IMR-90 (cell line): ENCODE measurements around the gene KRT32. TPM values are rescaled to one million over a fixed set of nuclear protein-coding genes. Genes with fewer than 3 reads are reported as not detected.
A peak's percentile ranks its signal among the peaks of the same experiment; 100 is the strongest.

ENCODE experiments used
- ATAC-seq: fragments of 200-7000 bp; cut with Tn5 transposase; 2 replicates; pipeline ENCODE4 v1.9.1; 2020; ENCODE audit warnings: low read depth, mild to moderate bottlenecking, moderate library complexity
- BruUV-seq: library from RNA; stranded (reverse); fragments of 400-500 nt; replicated peaks from 2 replicates; lab custom pipeline; 2021; lab: Mats Ljungman, UMichigan
- CTCF ChIA-PET: fragments of 300-600 bp; formaldehyde crosslinking; extraction: SDS; loops from one replicate; lab custom pipeline; 2021; ENCODE audit warnings: antibody characterized with exemption; lab: Yijun Ruan, JAX
- POLR2A ChIA-PET: fragments of 300-600 bp; sonication (Branson Sonifier 250); formaldehyde crosslinking; loops from one replicate; lab custom pipeline; 2022; ENCODE audit warnings: antibody characterized with exemption; ENCODE audit not compliant: unreplicated experiment; lab: Charles Lee
- DNase-seq: peaks from one replicate; pipeline ENCODE4 v3.0.0; 2013
- H2AFZ ChIP-seq: replicated peaks from 2 replicates; pipeline ENCODE3; 2013; ENCODE audit warnings: low read length, mild to moderate bottlenecking; ENCODE audit not compliant: poor library complexity
- H2AK5ac ChIP-seq: 2 replicates; pipeline ENCODE4 v1.6.1; 2013; ENCODE audit warnings: low read depth, low read length, inconsistent platforms
- H2AK9ac ChIP-seq: replicated peaks from 2 replicates; pipeline ENCODE3; 2013; ENCODE audit warnings: mild to moderate bottlenecking, low read depth, low read length, moderate library complexity; ENCODE audit not compliant: poor library complexity
- H2BK120ac ChIP-seq: 2 replicates; pipeline ENCODE4 v1.6.1; 2013; ENCODE audit warnings: low read depth, low read length, inconsistent platforms
- H2BK15ac ChIP-seq: 3 replicates; pipeline ENCODE4 v1.6.1; 2013; ENCODE audit warnings: low read depth, low read length, inconsistent platforms
- H2BK20ac ChIP-seq: 2 replicates; pipeline ENCODE4 v1.6.1; 2013; ENCODE audit warnings: low read depth, mild to moderate bottlenecking, inconsistent platforms, low read length, moderate library complexity
- H2BK5ac ChIP-seq: 2 replicates; pipeline ENCODE4 v1.6.1; 2013; ENCODE audit warnings: mild to moderate bottlenecking, low read depth, low read length, inconsistent platforms; ENCODE audit not compliant: poor library complexity, severe bottlenecking
- H3K14ac ChIP-seq: replicated peaks from 2 replicates; pipeline ENCODE4 v1.6.1; 2013; ENCODE audit warnings: low read depth, low read length, inconsistent platforms
- H3K18ac ChIP-seq: 2 replicates; pipeline ENCODE4 v1.6.1; 2013; ENCODE audit warnings: low read depth, low read length, control low read depth
- H3K23ac ChIP-seq: 2 replicates; pipeline ENCODE4 v1.6.1; 2013; ENCODE audit warnings: low read depth, low read length, inconsistent platforms
- H3K27ac ChIP-seq: 2 replicates; pipeline ENCODE4 v1.5.1; 2013; ENCODE audit warnings: mild to moderate bottlenecking, control low read depth, low read length; ENCODE audit not compliant: insufficient read depth
- H3K27me3 ChIP-seq: 2 replicates; pipeline ENCODE4 v1.6.1; 2013; ENCODE audit warnings: low read length; ENCODE audit not compliant: control insufficient read depth, insufficient read depth
- H3K36me3 ChIP-seq: 2 replicates; pipeline ENCODE4 v1.6.1; 2013; ENCODE audit warnings: low read length, mixed read lengths; ENCODE audit not compliant: control insufficient read depth, insufficient read depth
- H3K4ac ChIP-seq: 2 replicates; pipeline ENCODE4 v1.6.1; 2013; ENCODE audit warnings: low read depth, low read length, inconsistent platforms
- H3K4me1 ChIP-seq: 2 replicates; pipeline ENCODE4 v1.6.1; 2013; ENCODE audit warnings: low read length, mixed read lengths; ENCODE audit not compliant: control insufficient read depth, insufficient read depth
- H3K4me2 ChIP-seq: 2 replicates; pipeline ENCODE4 v1.6.1; 2013; ENCODE audit warnings: low read depth, mild to moderate bottlenecking, control low read depth, low read length, moderate library complexity
- H3K4me3 ChIP-seq: 2 replicates; pipeline ENCODE4 v1.5.1; 2013; ENCODE audit warnings: low read depth, mild to moderate bottlenecking, control low read depth, low read length, moderate library complexity; ENCODE audit not compliant: insufficient read depth
- H3K56ac ChIP-seq: 2 replicates; pipeline ENCODE4 v1.6.1; 2013; ENCODE audit warnings: low read length, inconsistent platforms; ENCODE audit not compliant: insufficient read depth; ENCODE audit errors: extremely low read depth
- H3K79me1 ChIP-seq, 2 experiments: 2 replicates each; pipeline ENCODE4 v1.6.1; 2013; ENCODE audit warnings: low read length in 2 of 2, inconsistent platforms in 1 of 2, low read depth in 1 of 2
- H3K9ac ChIP-seq: 2 replicates; pipeline ENCODE4 v1.6.1; 2013; ENCODE audit warnings: low read depth, low read length, control low read depth
- H3K9me1 ChIP-seq: 2 replicates; pipeline ENCODE4 v1.6.1; 2013; ENCODE audit warnings: low read length, inconsistent platforms; ENCODE audit not compliant: insufficient read depth
- H3K9me3 ChIP-seq: 2 replicates; pipeline ENCODE4 v1.6.1; 2013; ENCODE audit warnings: low read length; ENCODE audit not compliant: control insufficient read depth, insufficient read depth
- H4K20me1 ChIP-seq: 2 replicates; pipeline ENCODE4 v1.6.1; 2013; ENCODE audit warnings: low read length, inconsistent platforms; ENCODE audit not compliant: insufficient read depth
- H4K5ac ChIP-seq: 2 replicates; pipeline ENCODE4 v1.6.1; 2013; ENCODE audit warnings: mild to moderate bottlenecking, low read depth, low read length, control low read depth
- H4K8ac ChIP-seq, 2 experiments: 2 replicates each; pipeline ENCODE4 v1.6.1; 2013; ENCODE audit warnings: low read depth in 2 of 2, low read length in 2 of 2, control low read depth in 1 of 2, inconsistent platforms in 1 of 2
- H4K91ac ChIP-seq: 2 replicates; pipeline ENCODE4 v1.6.1; 2013; ENCODE audit warnings: low read depth, low read length, inconsistent platforms; ENCODE audit not compliant: insufficient read depth
- CEBPB ChIP-seq: IDR thresholded peaks from 2 replicates; pipeline ENCODE4 v1.6.1; 2012; ENCODE audit warnings: low read depth, low read length, improper control_type of control experiment
- MAFK ChIP-seq: IDR thresholded peaks from 2 replicates; pipeline ENCODE4 v1.6.1; 2012; ENCODE audit warnings: low read depth, low read length, improper control_type of control experiment
- WGBS, 2 experiments: methylation state at CpG; one replicate each; pipeline versions ENCODE4 v1.1.5 to v1.1.7; 2013; ENCODE audit warnings: missing lambda C conversion rate in 2 of 2; ENCODE audit not compliant: insufficient read length in 1 of 2; ENCODE audit errors: extremely low coverage in 2 of 2; 5-methylcytosine and 5-hydroxymethylcytosine counted together
- dilution Hi-C: fragments of 300-500 bp; cut with HindIII; formaldehyde crosslinking; loops from one replicate; pipeline ENCODE4 v1.14.3; 2018; ENCODE audit warnings: low sequenced_read_pairs; ENCODE audit not compliant: unreplicated experiment
- in situ Hi-C: fragments of 300-500 bp; cut with MboI; formaldehyde crosslinking; loops from 3 replicates; pipeline ENCODE4 v1.14.3; 2019; ENCODE audit warnings: low sequenced_read_pairs, inconsistent platforms, mixed read lengths
- intact Hi-C: fragments of 100-400 bp; cut with micrococcal nuclease; formaldehyde crosslinking; loops from 2 replicates; pipeline ENCODE4 v1.10.0; 2022
- polyA plus RNA-seq, 3 experiments: library from polyadenylated mRNA; depleted of rRNA; stranded (reverse); fragments of >200 nt; gene quantifications; 2 replicates each; pipeline ENCODE4 v1.2.3, GENCODE V29; 2012; ENCODE audit warnings: low replicate concordance in 1 of 3
- total RNA-seq: library from RNA; depleted of rRNA; stranded (reverse); fragments of >200 nt; gene quantifications from 2 replicates; pipeline ENCODE4 v1.2.3, GENCODE V29; 2012

The KRT32 gene
- total and polyA plus RNA-seq, 2 of the 4 experiments (the other 2 are of a cell fraction) = 0.09 TPM; not detected in 1

DNA sequence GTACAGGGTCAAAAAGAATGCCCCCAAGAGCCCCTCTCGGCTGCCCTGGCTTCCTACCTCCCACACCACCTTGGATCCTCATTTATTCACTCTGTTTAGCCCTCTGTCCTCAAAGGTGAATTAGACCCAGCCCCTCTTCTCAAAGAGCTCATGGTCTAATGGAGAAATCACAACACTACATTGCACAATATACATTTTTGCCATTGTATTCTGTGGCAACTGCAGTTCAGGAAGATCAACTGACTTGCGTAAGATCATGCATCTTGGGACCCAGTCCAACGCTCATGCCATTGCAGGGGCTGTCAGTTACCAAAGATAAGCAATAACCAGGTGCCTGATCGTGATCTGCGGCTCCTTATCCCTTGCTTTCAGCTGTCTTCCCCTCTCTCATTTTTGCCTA lies 27.8 kb downstream of the KRT32 start:
- POLR2A ChIA-PET = no interaction called here
- Histone ChIP-seq H2AFZ (no peak overlapping the region), H3K18ac (no peak overlapping the region), H4K20me1 (no peaks in the 10 kb centered on the region), H4K91ac (no peak overlapping the region), H3K27ac (no peak overlapping the region), H3K23ac (no peak overlapping the region), H3K56ac (no peak overlapping the region), H2AK5ac (no peak overlapping the region), H3K4me2 (no peak overlapping the region), H3K36me3 (no peaks in the 10 kb centered on the region), H3K4me3 (no peak overlapping the region), H2BK20ac (no peak overlapping the region), H4K8ac (no peak overlapping the region), H3K14ac (no peak overlapping the region), H2BK5ac (no peak overlapping the region), H3K9me3 (no peaks in the 10 kb centered on the region), H3K27me3 (peaks cover 3% of the 10 kb centered on the region; the same call in 1 of the 2 replicates), H2BK120ac (no peak overlapping the region), H4K5ac (no peak overlapping the region), H3K4ac (no peak overlapping the region), H2AK9ac (no peak overlapping the region), H2BK15ac (no peak overlapping the region), H3K79me1 (no peaks in the 10 kb centered on the region), H3K9ac (no peak overlapping the region), H3K4me1 (peaks cover 8% of the 10 kb centered on the region), H3K9me1 (peaks cover 5% of the 10 kb centered on the region)
- no TSS peak for BruUV-seq
- in situ Hi-C loops (no loop called here), dilution Hi-C loops (no loop called here), intact Hi-C loops (no loop called here)
- ATAC-seq (peak; percentile 22; the same call in 1 of the 2 replicates), DNase-seq (peak; percentile 44)
- 51% methylated on average over 3 of the region's 5 CpGs; no CpG with 5 or more reads in 1 of the 2 experiments for WGBS, 2 experiments
- CTCF ChIA-PET = no interaction called here
- TF ChIP-seq CEBPB (peak; percentile 93), MAFK (no peak)
